Islet precursor cell (in vitro differentiated cells): ENCODE measurements around the gene PCYOX1L.
A peak's percentile ranks its signal among the peaks of the same experiment; 100 is the strongest.
"Not testable (repeated sequence)": the region's sequence is repeated elsewhere in the genome, so short reads cannot be mapped to it uniquely, and the experiment has no call there.

Experiments
- DNase-seq: peaks from one replicate; pipeline ENCODE4 v3.0.0-alpha.2; 2018

Gene PCYOX1L

GRCh38 chr5:149388498-149389190, 30.8 kb downstream of the PCYOX1L start:
- DNase-seq: no peak

GRCh38 chr5:149389552-149390495, 32.0 kb downstream of the PCYOX1L start:
- DNase-seq: no peak

- DNase-seq: not testable (repeated sequence)
Measured at GRCh38 chr5:149391076-149391475, 33.2 kb downstream of the PCYOX1L start.

- no peak for DNase-seq
Measured at GRCh38 chr5:149391524-149391923, 33.7 kb downstream of the PCYOX1L start.

GRCh38 chr5:149392718-149393117, 34.9 kb downstream of the PCYOX1L start:
- no peak for DNase-seq

GRCh38 chr5:149394996-149395395, 37.1 kb downstream of the PCYOX1L start:
- DNase-seq: not testable (repeated sequence)

GRCh38 chr5:149397530-149397929, 39.7 kb downstream of the PCYOX1L start:
- DNase-seq: no peak

- DNase-seq: peak; percentile 28
Measured at GRCh38 chr5:149398747-149399266, 41.0 kb downstream of the PCYOX1L start.

- peak; percentile 36 for DNase-seq
Measured at GRCh38 chr5:149399775-149400174, 41.9 kb downstream of the PCYOX1L start.

- peak; percentile 82 for DNase-seq
Measured at GRCh38 chr5:149400304-149400703, 42.5 kb downstream of the PCYOX1L start.

GRCh38 chr5:149401051-149401450, 43.2 kb downstream of the PCYOX1L start:
- DNase-seq: no peak

- DNase-seq: peak; percentile 43
Measured at GRCh38 chr5:149402291-149402690, 44.4 kb downstream of the PCYOX1L start.

GRCh38 chr5:149403923-149404745, 46.3 kb downstream of the PCYOX1L start:
- DNase-seq: peak; percentile 70

- DNase-seq: peak; percentile 92
Measured at GRCh38 chr5:149404746-149405549, 47.1 kb downstream of the PCYOX1L start.

- DNase-seq: no peak
Measured at GRCh38 chr5:149405550-149406202, 47.8 kb downstream of the PCYOX1L start.

GRCh38 chr5:149406203-149406978, 48.5 kb downstream of the PCYOX1L start:
- DNase-seq: no peak

GRCh38 chr5:149406979-149407306, 49.1 kb downstream of the PCYOX1L start:
- no peak for DNase-seq

- DNase-seq: no peak
Measured at GRCh38 chr5:149407323-149408251, 49.7 kb downstream of the PCYOX1L start.
